ENCODE data around the gene ARHGAP5. TPM values are rescaled to one million over a fixed set of nuclear protein-coding genes. Genes with fewer than 3 reads are reported as not detected.

Gene ARHGAP5
- 10 to 100 TPM; 29.1 to 29.5 TPM for total RNA-seq

GRCh38 chr14:32077081-32078022, at the start of gene ARHGAP5:
Gene ARHGAP5 (plus strand): TSS chr14:32077304. CDS start chr14:32090670, 13,366 bp downstream.
- H3K36me3 Mint-ChIP-seq (ENCODE audit: low read depth), result peaks cover 2% of the 10 kb centered on the region
- no peaks in the 10 kb centered on the region for H3K9me3 Mint-ChIP-seq (ENCODE audit: insufficient read depth)
- peak within 1 kb of the TSS; percentile 87 for H3K27ac Mint-ChIP-seq
- DNase-seq, result peak; percentile 74
- peaks cover 5% of the 10 kb centered on the region for H3K27me3 Mint-ChIP-seq (ENCODE audit: low read depth)
- H3K4me3 Mint-ChIP-seq, result peak within 1 kb of the TSS; percentile 93
- ChIA-PET CTCF (interaction anchor here (1.2 to 13.9 kb wide), 3 partner anchors 123 to 182 kb away, joined by 3 to 211 read pairs (median 3); no protein-coding TSS in a partner anchor), POLR2A (interaction anchor here (0.6 to 1.8 kb wide), 6 partner anchors 8 to 620 kb away, joined by 3 to 7 read pairs (median 5); partner anchors contain the start of genes DTD2 and RNU6-8)
- ATAC-seq, result peak; percentile 51
- H3K4me1 Mint-ChIP-seq (ENCODE audit: low read depth), result peaks cover 31% of the 10 kb centered on the region

- CTCF ChIA-PET, result no interaction called here
- H3K4me1 Mint-ChIP-seq (ENCODE audit: low read depth), result no peaks in the 10 kb centered on the region
Observed at GRCh38 chr14:32028599-32028998, 48.5 kb upstream of the ARHGAP5 start.

GRCh38 chr14:32033543-32033942, 43.6 kb upstream of the ARHGAP5 start:
- CTCF ChIA-PET, result interaction anchor here (0.9 kb wide), 1 partner anchor 11 kb away, joined by 3 read pairs; no protein-coding TSS in a partner anchor
- Mint-ChIP-seq H3K27me3 (ENCODE audit: low read depth) (peaks cover 6% of the 10 kb centered on the region), H3K9me3 (ENCODE audit: insufficient read depth) (no peaks in the 10 kb centered on the region), H3K36me3 (ENCODE audit: low read depth) (no peaks in the 10 kb centered on the region), H3K4me3 (no peak overlapping the region), H3K4me1 (ENCODE audit: low read depth) (no peaks in the 10 kb centered on the region), H3K27ac (no peak overlapping the region)
- ATAC-seq (no peak), DNase-seq (no peak)
- POLR2A ChIA-PET, result no interaction called here

More at GRCh38 chr14:32028599-32028998, 48.5 kb upstream of the ARHGAP5 start:
- no peak for DNase-seq
- H3K9me3 Mint-ChIP-seq (ENCODE audit: insufficient read depth), result no peaks in the 10 kb centered on the region
- peaks cover 2% of the 10 kb centered on the region for H3K27me3 Mint-ChIP-seq (ENCODE audit: low read depth)
- no peak for ATAC-seq
- H3K27ac Mint-ChIP-seq, result no peak overlapping the region
- no peaks in the 10 kb centered on the region for H3K36me3 Mint-ChIP-seq (ENCODE audit: low read depth)
- POLR2A ChIA-PET, result no interaction called here
- no peak overlapping the region for H3K4me3 Mint-ChIP-seq

GRCh38 chr14:32038876-32039275, 38.2 kb upstream of the ARHGAP5 start:
- Mint-ChIP-seq H3K27ac (no peak overlapping the region), H3K4me1 (ENCODE audit: low read depth) (no peaks in the 10 kb centered on the region), H3K9me3 (ENCODE audit: insufficient read depth) (no peaks in the 10 kb centered on the region), H3K4me3 (no peak overlapping the region), H3K36me3 (ENCODE audit: low read depth) (no peaks in the 10 kb centered on the region), H3K27me3 (ENCODE audit: low read depth) (peaks cover 14% of the 10 kb centered on the region)
- CTCF ChIA-PET, result no interaction called here
- DNase-seq (no peak), ATAC-seq (no peak)
- POLR2A ChIA-PET, result no interaction called here

GRCh38 chr14:32039401-32040030, 37.6 kb upstream of the ARHGAP5 start:
- DNase-seq (no peak), ATAC-seq (no peak)
- Mint-ChIP-seq H3K9me3 (ENCODE audit: insufficient read depth) (no peaks in the 10 kb centered on the region), H3K27me3 (ENCODE audit: low read depth) (peaks cover 14% of the 10 kb centered on the region), H3K27ac (no peak overlapping the region), H3K4me3 (no peak overlapping the region), H3K36me3 (ENCODE audit: low read depth) (no peaks in the 10 kb centered on the region), H3K4me1 (ENCODE audit: low read depth) (no peaks in the 10 kb centered on the region)
- POLR2A ChIA-PET, result no interaction called here
- CTCF ChIA-PET, result no interaction called here

GRCh38 chr14:32043624-32044023, 33.5 kb upstream of the ARHGAP5 start:
- ATAC-seq, result no peak

GRCh38 chr14:32044454-32044853, 32.6 kb upstream of the ARHGAP5 start:
- no peaks in the 10 kb centered on the region for H3K9me3 Mint-ChIP-seq (ENCODE audit: insufficient read depth)
- ATAC-seq (no peak), DNase-seq (no peak)
- H3K4me1 Mint-ChIP-seq (ENCODE audit: low read depth), result no peaks in the 10 kb centered on the region
- H3K27me3 Mint-ChIP-seq (ENCODE audit: low read depth), result peaks cover 10% of the 10 kb centered on the region
- ChIA-PET CTCF (no interaction called here), POLR2A (no interaction called here)
- no peak overlapping the region for H3K4me3 Mint-ChIP-seq
- H3K36me3 Mint-ChIP-seq (ENCODE audit: low read depth), result no peaks in the 10 kb centered on the region
- no peak overlapping the region for H3K27ac Mint-ChIP-seq

More at GRCh38 chr14:32043624-32044023, 33.5 kb upstream of the ARHGAP5 start:
- POLR2A ChIA-PET, result no interaction called here
- H3K4me3 Mint-ChIP-seq, result no peak overlapping the region
- CTCF ChIA-PET, result no interaction called here
- H3K27me3 Mint-ChIP-seq (ENCODE audit: low read depth), result peaks cover 8% of the 10 kb centered on the region
- DNase-seq, result no peak
- no peaks in the 10 kb centered on the region for H3K4me1 Mint-ChIP-seq (ENCODE audit: low read depth)
- H3K36me3 Mint-ChIP-seq (ENCODE audit: low read depth), result no peaks in the 10 kb centered on the region
- H3K27ac Mint-ChIP-seq, result no peak overlapping the region
- H3K9me3 Mint-ChIP-seq (ENCODE audit: insufficient read depth), result no peaks in the 10 kb centered on the region

GRCh38 chr14:32047791-32048190, 29.3 kb upstream of the ARHGAP5 start:
- DNase-seq (no peak), ATAC-seq (no peak)
- Mint-ChIP-seq H3K4me1 (ENCODE audit: low read depth) (no peaks in the 10 kb centered on the region), H3K36me3 (ENCODE audit: low read depth) (no peaks in the 10 kb centered on the region), H3K4me3 (no peak overlapping the region), H3K27me3 (ENCODE audit: low read depth) (peaks cover 7% of the 10 kb centered on the region), H3K27ac (no peak overlapping the region), H3K9me3 (ENCODE audit: insufficient read depth) (no peaks in the 10 kb centered on the region)
- POLR2A ChIA-PET, result no interaction called here
- CTCF ChIA-PET, result no interaction called here

GRCh38 chr14:32049361-32050088, 27.6 kb upstream of the ARHGAP5 start:
- CTCF ChIA-PET, result no interaction called here
- Mint-ChIP-seq H3K4me3 (no peak overlapping the region), H3K27me3 (ENCODE audit: low read depth) (peaks cover 1% of the 10 kb centered on the region), H3K4me1 (ENCODE audit: low read depth) (no peaks in the 10 kb centered on the region), H3K9me3 (ENCODE audit: insufficient read depth) (no peaks in the 10 kb centered on the region), H3K36me3 (ENCODE audit: low read depth) (no peaks in the 10 kb centered on the region), H3K27ac (no peak overlapping the region)
- no peak for DNase-seq
- POLR2A ChIA-PET, result no interaction called here
- ATAC-seq, result no peak

GRCh38 chr14:32050878-32051277, 26.2 kb upstream of the ARHGAP5 start:
- no peaks in the 10 kb centered on the region for H3K9me3 Mint-ChIP-seq (ENCODE audit: insufficient read depth)
- no peak overlapping the region for H3K27ac Mint-ChIP-seq
- peaks cover 1% of the 10 kb centered on the region for H3K27me3 Mint-ChIP-seq (ENCODE audit: low read depth)
- DNase-seq (no peak), ATAC-seq (no peak)
- ChIA-PET POLR2A (no interaction called here), CTCF (interaction anchor here (1.1 kb wide), 1 partner anchor 20 kb away, joined by 3 read pairs; no protein-coding TSS in a partner anchor)
- no peaks in the 10 kb centered on the region for H3K36me3 Mint-ChIP-seq (ENCODE audit: low read depth)
- no peak overlapping the region for H3K4me3 Mint-ChIP-seq
- no peaks in the 10 kb centered on the region for H3K4me1 Mint-ChIP-seq (ENCODE audit: low read depth)

- Mint-ChIP-seq H3K27me3 (ENCODE audit: low read depth) (peaks cover 10% of the 10 kb centered on the region), H3K9me3 (ENCODE audit: insufficient read depth) (no peaks in the 10 kb centered on the region), H3K27ac (no peak overlapping the region), H3K4me3 (no peak overlapping the region), H3K36me3 (ENCODE audit: low read depth) (no peaks in the 10 kb centered on the region), H3K4me1 (ENCODE audit: low read depth) (no peaks in the 10 kb centered on the region)
- DNase-seq (no peak), ATAC-seq (no peak)
- ChIA-PET CTCF (no interaction called here), POLR2A (no interaction called here)
Observed at GRCh38 chr14:32054536-32054935, 22.6 kb upstream of the ARHGAP5 start.

GRCh38 chr14:32055175-32055574, 21.9 kb upstream of the ARHGAP5 start:
- Mint-ChIP-seq H3K4me1 (ENCODE audit: low read depth) (no peaks in the 10 kb centered on the region), H3K9me3 (ENCODE audit: insufficient read depth) (no peaks in the 10 kb centered on the region), H3K36me3 (ENCODE audit: low read depth) (no peaks in the 10 kb centered on the region), H3K4me3 (no peak overlapping the region), H3K27ac (no peak overlapping the region), H3K27me3 (ENCODE audit: low read depth) (peaks cover 12% of the 10 kb centered on the region)
- ATAC-seq, result no peak
- DNase-seq, result no peak
- ChIA-PET CTCF (no interaction called here), POLR2A (no interaction called here)
